DND-41 (cell line): ENCODE results near the gene CMSS1.

Source experiments
- ATAC-seq: fragments of 200-7000 bp; cut with Tn5 transposase; 3 replicates; pipeline ENCODE4 v1.9.1; 2021; ENCODE audit warnings: low read depth; ENCODE audit not compliant: insufficient read depth
- DNase-seq: peaks from one replicate; pipeline ENCODE4 v3.0.0-alpha.2; 2020
- H2AFZ ChIP-seq: 2 replicates; pipeline ENCODE4 v1.6.0; 2012; ENCODE audit warnings: low read depth, low read length
- H3K27ac ChIP-seq: 2 replicates; pipeline ENCODE4 v1.5.1; 2012; ENCODE audit warnings: low read length, inconsistent platforms
- H3K27me3 ChIP-seq: fragments of 200-600 bp; sonication (generic); 2 replicates; pipeline ENCODE4 v1.6.0; 2012; ENCODE audit warnings: low read length, mild to moderate bottlenecking, inconsistent platforms; ENCODE audit not compliant: insufficient read depth, poor library complexity
- H3K36me3 ChIP-seq: 2 replicates; pipeline ENCODE4 v1.5.1; 2012; ENCODE audit warnings: low read length, inconsistent platforms; ENCODE audit not compliant: insufficient read depth
- H3K4me1 ChIP-seq: 2 replicates; pipeline ENCODE4 v1.5.1; 2012; ENCODE audit warnings: mild to moderate bottlenecking, low read length; ENCODE audit not compliant: insufficient read depth
- H3K4me2 ChIP-seq: 2 replicates; pipeline ENCODE4 v1.6.0; 2012; ENCODE audit warnings: mild to moderate bottlenecking, moderate library complexity, low read length, inconsistent platforms; ENCODE audit not compliant: insufficient read depth
- H3K4me3 ChIP-seq, 2 experiments: fragments of 200-600 bp in 1 of 2; shearing (Covaris generic) in 1 of 2; 2 replicates each; pipeline ENCODE4 v1.5.1; 2012 to 2016; ENCODE audit warnings: inconsistent platforms in 2 of 2, low read length in 2 of 2, mild to moderate bottlenecking in 2 of 2, low read depth in 1 of 2, moderate library complexity in 1 of 2
- H3K79me2 ChIP-seq: 2 replicates; pipeline ENCODE4 v1.6.0; 2012; ENCODE audit warnings: low read length, inconsistent platforms; ENCODE audit not compliant: insufficient read depth
- H3K9ac ChIP-seq: 2 replicates; pipeline ENCODE4 v1.6.0; 2012; ENCODE audit warnings: low read depth, mild to moderate bottlenecking, inconsistent platforms, low read length, moderate library complexity
- H3K9me3 ChIP-seq: 2 replicates; pipeline ENCODE4 v1.5.1; 2012; ENCODE audit warnings: low read length, moderate library complexity, mild to moderate bottlenecking, inconsistent platforms; ENCODE audit not compliant: insufficient read depth, severe bottlenecking
- H4K20me1 ChIP-seq: 2 replicates; pipeline ENCODE4 v1.6.0; 2012; ENCODE audit warnings: low read length; ENCODE audit not compliant: insufficient read depth
- EZH2 ChIP-seq: IDR thresholded peaks from 3 replicates; pipeline ENCODE4 v1.6.1; 2012; ENCODE audit warnings: borderline replicate concordance, low read depth, mild to moderate bottlenecking, moderate library complexity, low read length, inconsistent platforms; ENCODE audit not compliant: severe bottlenecking
- TF ChIP-seq, protein P1 (sequence below): IDR thresholded peaks from 2 replicates; pipeline ENCODE4 v1.5.1; 2012; ENCODE audit warnings: borderline replicate concordance, low read length, moderate library complexity, mild to moderate bottlenecking; ENCODE audit not compliant: poor library complexity, severe bottlenecking; ENCODE audit errors: extremely low read depth

CMSS1 gene

DNA sequence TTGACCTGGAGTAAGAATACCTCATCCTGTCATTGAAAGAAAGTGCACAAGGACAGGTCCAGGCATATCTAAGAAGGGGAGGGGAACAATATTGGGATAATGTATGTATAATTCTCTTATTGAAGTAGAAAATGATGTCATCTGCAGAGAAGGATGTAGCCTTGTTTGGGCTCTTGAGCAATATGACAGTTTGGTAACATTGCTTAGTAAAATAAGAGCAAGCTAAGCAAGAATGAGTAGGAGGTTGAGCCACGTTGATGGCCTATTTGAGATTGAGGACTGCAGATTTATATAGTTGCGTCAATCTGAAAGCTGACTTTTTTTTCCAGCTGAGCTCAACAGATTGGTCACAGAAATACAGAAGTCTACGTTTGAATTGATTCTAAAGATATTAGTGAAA lies 151.5 kb downstream of the CMSS1 start:
- Histone ChIP-seq H3K4me2 (no peak overlapping the region), H3K4me1 (no peaks in the 10 kb centered on the region), H3K9ac (no peak overlapping the region), H3K4me3 (no peak overlapping the region), H3K36me3 (no peaks in the 10 kb centered on the region), H3K9me3 (no peaks in the 10 kb centered on the region), H4K20me1 (no peaks in the 10 kb centered on the region), H3K27ac (no peak overlapping the region), H3K27me3 (no peaks in the 10 kb centered on the region), H3K79me2 (no peaks in the 10 kb centered on the region), H2AFZ (no peak overlapping the region)
- TF ChIP-seq, protein P1, sequence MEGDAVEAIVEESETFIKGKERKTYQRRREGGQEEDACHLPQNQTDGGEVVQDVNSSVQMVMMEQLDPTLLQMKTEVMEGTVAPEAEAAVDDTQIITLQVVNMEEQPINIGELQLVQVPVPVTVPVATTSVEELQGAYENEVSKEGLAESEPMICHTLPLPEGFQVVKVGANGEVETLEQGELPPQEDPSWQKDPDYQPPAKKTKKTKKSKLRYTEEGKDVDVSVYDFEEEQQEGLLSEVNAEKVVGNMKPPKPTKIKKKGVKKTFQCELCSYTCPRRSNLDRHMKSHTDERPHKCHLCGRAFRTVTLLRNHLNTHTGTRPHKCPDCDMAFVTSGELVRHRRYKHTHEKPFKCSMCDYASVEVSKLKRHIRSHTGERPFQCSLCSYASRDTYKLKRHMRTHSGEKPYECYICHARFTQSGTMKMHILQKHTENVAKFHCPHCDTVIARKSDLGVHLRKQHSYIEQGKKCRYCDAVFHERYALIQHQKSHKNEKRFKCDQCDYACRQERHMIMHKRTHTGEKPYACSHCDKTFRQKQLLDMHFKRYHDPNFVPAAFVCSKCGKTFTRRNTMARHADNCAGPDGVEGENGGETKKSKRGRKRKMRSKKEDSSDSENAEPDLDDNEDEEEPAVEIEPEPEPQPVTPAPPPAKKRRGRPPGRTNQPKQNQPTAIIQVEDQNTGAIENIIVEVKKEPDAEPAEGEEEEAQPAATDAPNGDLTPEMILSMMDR, result no peak
- no peak for TF ChIP-seq EZH2
- no peak for DNase-seq
- no peak for ATAC-seq

DNA sequence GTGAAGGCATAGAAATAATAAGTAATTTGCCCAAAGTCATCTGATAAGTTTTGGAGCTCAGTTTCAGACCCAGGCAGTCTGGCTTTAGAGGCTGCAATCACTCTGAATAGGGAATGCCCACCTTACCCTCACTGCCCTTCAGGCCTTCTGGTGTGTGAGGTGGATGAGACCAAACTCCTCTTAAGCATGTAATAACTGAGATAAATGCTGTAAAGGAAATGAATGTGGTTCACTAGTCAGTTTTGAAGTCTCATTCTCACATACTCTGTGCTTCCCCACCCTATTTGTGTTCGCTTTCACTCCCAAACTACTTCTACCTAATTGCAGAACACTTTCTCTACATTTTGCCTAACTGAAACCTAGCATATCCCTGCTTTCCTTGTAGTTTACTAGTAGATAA lies 152.5 kb downstream of the CMSS1 start:
- H3K9me3 ChIP-seq, result no peaks in the 10 kb centered on the region
- no peaks in the 10 kb centered on the region for H3K36me3 ChIP-seq
- no peak overlapping the region for H2AFZ ChIP-seq
- no peaks in the 10 kb centered on the region for H3K79me2 ChIP-seq
- TF ChIP-seq, protein P1, result no peak
- no peak for TF ChIP-seq EZH2
- DNase-seq, result no peak
- no peak overlapping the region for H3K4me2 ChIP-seq
- H3K27ac ChIP-seq, result no peak overlapping the region
- no peaks in the 10 kb centered on the region for H4K20me1 ChIP-seq
- no peaks in the 10 kb centered on the region for H3K27me3 ChIP-seq
- no peak overlapping the region for H3K9ac ChIP-seq
- ATAC-seq, result no peak
- no peaks in the 10 kb centered on the region for H3K4me1 ChIP-seq
- H3K4me3 ChIP-seq, result no peak overlapping the region

DNA sequence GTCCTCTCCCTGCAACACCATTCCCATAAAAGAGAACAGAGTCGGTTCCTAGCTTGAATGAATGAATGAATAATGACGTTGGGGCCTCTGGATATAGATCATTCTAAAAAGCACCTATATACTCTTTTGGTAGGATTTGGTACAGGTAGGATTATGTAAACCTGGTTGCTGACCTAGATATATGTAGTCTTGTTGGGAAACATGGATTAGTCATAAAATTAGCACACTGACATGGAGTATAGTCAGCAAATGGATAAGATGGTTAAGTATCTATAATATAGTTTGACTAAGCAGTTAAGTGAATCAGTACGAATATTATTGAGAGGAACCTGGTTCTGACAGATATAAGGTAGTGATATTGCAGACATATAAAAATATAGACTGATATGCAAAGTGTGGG lies 154.1 kb downstream of the CMSS1 start:
- Histone ChIP-seq H4K20me1 (no peaks in the 10 kb centered on the region), H3K36me3 (no peaks in the 10 kb centered on the region), H3K9ac (no peak overlapping the region), H3K27me3 (no peaks in the 10 kb centered on the region), H3K4me1 (no peaks in the 10 kb centered on the region), H3K4me3 (no peak overlapping the region), H3K27ac (no peak overlapping the region), H2AFZ (no peak overlapping the region), H3K79me2 (no peaks in the 10 kb centered on the region), H3K4me2 (no peak overlapping the region), H3K9me3 (no peaks in the 10 kb centered on the region)
- ATAC-seq, result no peak
- TF ChIP-seq, protein P1, result no peak
- no peak for TF ChIP-seq EZH2
- no peak for DNase-seq
